CD8-positive, alpha-beta memory T cell (primary cell): ENCODE results near the gene UBE2G1. TPM values are rescaled to one million over a fixed set of nuclear protein-coding genes. Genes with fewer than 3 reads are reported as not detected.
"Not testable (repeated sequence)": the region's sequence is repeated elsewhere in the genome, so short reads cannot be mapped to it uniquely, and the experiment has no call there.

Experiments
- CTCF ChIA-PET: fragments of 350-600 bp; sonication (Branson Sonifier 250); formaldehyde crosslinking; loops from one replicate; lab custom pipeline; 2021; ENCODE audit warnings: antibody characterized with exemption; lab: Charles Lee
- POLR2A ChIA-PET: fragments of 350-600 bp; sonication (Branson Sonifier 250); formaldehyde crosslinking; loops from one replicate; lab custom pipeline; 2021; ENCODE audit warnings: antibody characterized with exemption; lab: Charles Lee
- DNase-seq, 5 donors: peaks; one replicate each; pipeline versions ENCODE4 v3.0.0 to v3.0.0-alpha.2; 2020 to 2022; ENCODE audit warnings: mixed read lengths in 1 of 5
- H3K27ac ChIP-seq: one replicate; pipeline ENCODE4 v1.7.0; 2013; ENCODE audit warnings: low read depth, mild to moderate bottlenecking, low read length, moderate library complexity
- H3K27me3 ChIP-seq: 2 replicates; pipeline ENCODE4 v1.7.0; 2013; ENCODE audit warnings: low read length, mild to moderate bottlenecking; ENCODE audit not compliant: insufficient read depth, poor library complexity, severe bottlenecking
- H3K36me3 ChIP-seq: 2 replicates; pipeline ENCODE4 v1.7.0; 2013; ENCODE audit warnings: mild to moderate bottlenecking, low read length, moderate library complexity; ENCODE audit not compliant: insufficient read depth
- H3K4me1 ChIP-seq: 2 replicates; pipeline ENCODE4 v1.7.0; 2013; ENCODE audit warnings: mild to moderate bottlenecking, low read length, moderate library complexity; ENCODE audit not compliant: insufficient read depth
- H3K4me3 ChIP-seq: 2 replicates; pipeline ENCODE4 v1.7.0; 2013; ENCODE audit warnings: mild to moderate bottlenecking, low read length
- H3K9me3 ChIP-seq: 2 replicates; pipeline ENCODE4 v1.7.0; 2013; ENCODE audit warnings: mild to moderate bottlenecking, low read length
- H3K27ac Mint-ChIP-seq, 8 donors: one replicate each; pipeline ENCODE4 v1.8.0; 2020 to 2021; ENCODE audit warnings: mixed read lengths in 8 of 8, mild to moderate bottlenecking in 6 of 8, inconsistent platforms in 3 of 8, moderate library complexity in 3 of 8
- H3K27me3 Mint-ChIP-seq, 2 donors: one replicate each; pipeline ENCODE4 v1.8.0; 2020 to 2021; ENCODE audit warnings: mixed read lengths in 2 of 2, mild to moderate bottlenecking in 1 of 2, moderate library complexity in 1 of 2
- H3K36me3 Mint-ChIP-seq, 3 donors: one replicate each; pipeline ENCODE4 v1.8.0; 2020 to 2021; ENCODE audit warnings: mixed read lengths in 3 of 3, inconsistent platforms in 1 of 3, mild to moderate bottlenecking in 1 of 3
- H3K4me1 Mint-ChIP-seq, 3 donors: one replicate each; pipeline ENCODE4 v1.8.0; 2020 to 2021; ENCODE audit warnings: mixed read lengths in 3 of 3, inconsistent platforms in 1 of 3, mild to moderate bottlenecking in 1 of 3
- H3K4me3 Mint-ChIP-seq, 7 donors: one replicate each; pipeline ENCODE4 v1.8.0; 2020 to 2021; ENCODE audit warnings: mixed read lengths in 7 of 7, mild to moderate bottlenecking in 6 of 7, moderate library complexity in 4 of 7, inconsistent platforms in 2 of 7
- H3K9me3 Mint-ChIP-seq, 5 donors: one replicate each; pipeline ENCODE4 v1.8.0; 2020 to 2022; ENCODE audit warnings: mixed read lengths in 5 of 5, mild to moderate bottlenecking in 3 of 5, moderate library complexity in 2 of 5, inconsistent platforms in 1 of 5
- polyA plus RNA-seq: library from polyadenylated mRNA; unstranded; fragments of 300-500 nt; fragmentation: Illumina TruSeq; gene quantifications from one replicate; pipeline ENCODE4 v1.2.3, GENCODE V29; 2021
- total RNA-seq, 2 experiments: library from RNA; stranded (reverse); gene quantifications; one replicate each; pipeline ENCODE4 v1.2.3, GENCODE V29; 2021

UBE2G1 gene
- total and polyA plus RNA-seq, 3 experiments from 2014 or later, result 54.9 to 68.0 (median 66.6) TPM

GRCh38 chr17:4386406-4386805, 19.9 kb upstream of the UBE2G1 start:
- H3K27ac Mint-ChIP-seq, result no peak overlapping the region
- ChIA-PET POLR2A (no interaction called here), CTCF (no interaction called here)
- Histone ChIP-seq H3K27ac (no peak overlapping the region), H3K4me3 (no peak overlapping the region), H3K4me1 (no peaks in the 10 kb centered on the region), H3K9me3 (no peaks in the 10 kb centered on the region), H3K27me3 (no peaks in the 10 kb centered on the region), H3K36me3 (no peaks in the 10 kb centered on the region)
- no peak for DNase-seq
- H3K4me1 Mint-ChIP-seq, result no peaks in the 10 kb centered on the region
- H3K9me3 Mint-ChIP-seq, result no peaks in the 10 kb centered on the region
- no peaks in the 10 kb centered on the region for H3K27me3 Mint-ChIP-seq
- no peak overlapping the region for H3K4me3 Mint-ChIP-seq
- no peaks in the 10 kb centered on the region for H3K36me3 Mint-ChIP-seq

- H3K9me3 ChIP-seq, result no peaks in the 10 kb centered on the region
- Mint-ChIP-seq H3K9me3 (no peaks in the 10 kb centered on the region), H3K4me3 (peak overlapping the region in 1 of 7 donors; percentile 18), H3K27me3 (peaks cover 0 to 4% of the 10 kb centered on the region in 2 donors), H3K36me3 (no peaks in the 10 kb centered on the region), H3K27ac (no peak overlapping the region), H3K4me1 (peaks cover 0 to 10% (median 2%) of the 10 kb centered on the region in 3 donors)
- H3K36me3 ChIP-seq, result no peaks in the 10 kb centered on the region
- POLR2A ChIA-PET, result interaction anchor here (1.0 kb wide), 1 partner anchor 16 kb away, joined by 3 read pairs; no protein-coding TSS in a partner anchor
- no peak for DNase-seq
- H3K27me3 ChIP-seq, result no peaks in the 10 kb centered on the region
- H3K4me3 ChIP-seq, result no peak overlapping the region
- H3K27ac ChIP-seq, result no peak overlapping the region
- CTCF ChIA-PET, result no interaction called here
- no peaks in the 10 kb centered on the region for H3K4me1 ChIP-seq
These were observed 15.5 kb upstream of the UBE2G1 start for GRCh38 chr17:4381690-4382671.

GRCh38 chr17:4378626-4379025, 12.2 kb upstream of the UBE2G1 start:
- Histone ChIP-seq H3K4me3 (no peak overlapping the region), H3K27ac (no peak overlapping the region), H3K27me3 (no peaks in the 10 kb centered on the region), H3K9me3 (no peaks in the 10 kb centered on the region), H3K36me3 (no peaks in the 10 kb centered on the region), H3K4me1 (peaks cover 9% of the 10 kb centered on the region)
- H3K27me3 Mint-ChIP-seq, result peaks cover 0 to 5% of the 10 kb centered on the region in 2 donors
- no peak overlapping the region for H3K27ac Mint-ChIP-seq
- no peak overlapping the region for H3K4me3 Mint-ChIP-seq
- no peaks in the 10 kb centered on the region for H3K9me3 Mint-ChIP-seq
- POLR2A ChIA-PET, result no interaction called here
- no peak for DNase-seq
- peaks cover 13 to 25% (median 14%) of the 10 kb centered on the region in 3 donors for H3K4me1 Mint-ChIP-seq
- CTCF ChIA-PET, result no interaction called here
- no peaks in the 10 kb centered on the region for H3K36me3 Mint-ChIP-seq

DNA sequence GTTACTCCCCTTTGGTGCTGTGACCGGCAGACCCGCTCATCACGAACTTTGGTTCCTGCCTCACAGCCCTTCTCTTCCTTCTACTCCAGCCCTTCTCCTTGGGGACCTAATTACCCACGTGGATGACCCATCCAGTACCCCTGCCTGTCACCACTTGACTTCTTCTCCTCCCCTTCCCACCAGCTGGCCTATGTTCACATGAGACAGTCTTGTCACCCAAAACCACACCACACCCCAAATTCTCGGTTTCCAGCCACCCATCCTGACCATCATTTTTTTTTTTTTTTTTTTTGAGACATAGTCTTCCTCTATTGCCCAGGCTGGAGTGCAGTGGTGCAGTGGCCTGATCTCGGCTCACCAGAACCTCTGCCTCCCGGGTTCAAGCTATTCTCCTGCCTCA, 10.8 kb upstream of the UBE2G1 start:
- H3K4me3 ChIP-seq, H3K36me3 ChIP-seq, H3K36me3 Mint-ChIP-seq, H3K9me3 Mint-ChIP-seq, H3K4me3 Mint-ChIP-seq, CTCF ChIA-PET, H3K27ac ChIP-seq, H3K27me3 Mint-ChIP-seq, H3K4me1 ChIP-seq, H3K27me3 ChIP-seq, POLR2A ChIA-PET, H3K9me3 ChIP-seq, DNase-seq: not testable (repeated sequence)
- Mint-ChIP-seq H3K4me1 (peaks cover 16 to 28% (median 18%) of the 10 kb centered on the region in 3 donors), H3K27ac (peak overlapping the region in 2 of 8 donors; percentile 73 to 85)

DNA sequence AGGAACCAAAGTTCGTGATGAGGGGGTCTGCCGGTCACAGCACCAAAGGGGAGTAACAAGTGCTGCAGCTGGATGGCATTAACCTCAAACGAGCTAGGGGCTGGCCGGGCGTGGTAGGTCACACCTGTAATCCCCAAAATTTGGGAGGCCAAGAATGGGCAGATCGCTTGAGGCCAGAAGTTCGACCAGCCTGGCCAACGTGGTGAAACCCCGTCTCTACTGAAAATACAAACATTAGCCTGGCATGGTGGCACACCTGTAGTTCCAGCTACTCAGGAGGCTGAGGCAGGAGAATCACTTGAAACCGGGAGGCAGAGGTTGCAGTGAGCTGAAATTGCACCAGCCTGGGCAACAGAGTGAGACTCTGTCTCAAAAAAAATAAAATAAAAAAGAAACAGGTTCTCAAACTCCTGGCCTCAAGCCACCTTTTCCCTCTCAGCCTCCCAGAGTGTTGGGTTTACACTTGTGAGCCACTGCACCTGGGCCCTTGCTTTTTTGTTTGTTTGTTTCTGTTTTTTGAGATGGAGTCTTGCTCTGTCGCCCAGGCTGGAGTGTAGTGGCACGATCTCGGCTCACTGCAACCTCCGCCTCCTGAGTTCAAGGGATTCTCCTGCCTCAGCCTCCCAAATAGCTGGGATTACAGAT, 9.4 kb upstream of the UBE2G1 start:
- H3K36me3 ChIP-seq, H3K4me3 ChIP-seq, H3K9me3 Mint-ChIP-seq, H3K4me1 ChIP-seq, H3K27me3 ChIP-seq, H3K27ac ChIP-seq, DNase-seq, H3K36me3 Mint-ChIP-seq, H3K27me3 Mint-ChIP-seq, H3K9me3 ChIP-seq, CTCF ChIA-PET: not testable (repeated sequence)
- Mint-ChIP-seq H3K4me3 (peak overlapping the region in 3 of 7 donors; percentile 18 to 55 (median 52)), H3K4me1 (peaks cover 16 to 28% (median 18%) of the 10 kb centered on the region in 3 donors), H3K27ac (peak overlapping the region in 3 of 8 donors; percentile 60 to 87 (median 70))
- POLR2A ChIA-PET, result interaction anchor here (0.9 kb wide), 1 partner anchor 10 kb away, joined by 3 read pairs; no protein-coding TSS in a partner anchor

GRCh38 chr17:4375039-4375748, 8.7 kb upstream of the UBE2G1 start:
- Histone ChIP-seq H3K27me3 (no peaks in the 10 kb centered on the region), H3K27ac (no peak overlapping the region), H3K4me1 (peaks cover 9% of the 10 kb centered on the region), H3K9me3 (no peaks in the 10 kb centered on the region), H3K36me3 (no peaks in the 10 kb centered on the region), H3K4me3 (no peak overlapping the region)
- ChIA-PET POLR2A (interaction anchor here (0.9 kb wide), 1 partner anchor 9 kb away, joined by 3 read pairs; no protein-coding TSS in a partner anchor), CTCF (no interaction called here)
- Mint-ChIP-seq H3K27ac (peak overlapping the region; percentile 31 to 89 (median 74)), H3K9me3 (no peaks in the 10 kb centered on the region), H3K27me3 (peaks cover 0 to 5% of the 10 kb centered on the region in 2 donors), H3K36me3 (no peaks in the 10 kb centered on the region), H3K4me1 (peaks cover 16 to 32% (median 22%) of the 10 kb centered on the region in 3 donors), H3K4me3 (peak overlapping the region; percentile 17 to 62 (median 55))
- DNase-seq, result peak in 1 of 5 donors; percentile 38

DNA sequence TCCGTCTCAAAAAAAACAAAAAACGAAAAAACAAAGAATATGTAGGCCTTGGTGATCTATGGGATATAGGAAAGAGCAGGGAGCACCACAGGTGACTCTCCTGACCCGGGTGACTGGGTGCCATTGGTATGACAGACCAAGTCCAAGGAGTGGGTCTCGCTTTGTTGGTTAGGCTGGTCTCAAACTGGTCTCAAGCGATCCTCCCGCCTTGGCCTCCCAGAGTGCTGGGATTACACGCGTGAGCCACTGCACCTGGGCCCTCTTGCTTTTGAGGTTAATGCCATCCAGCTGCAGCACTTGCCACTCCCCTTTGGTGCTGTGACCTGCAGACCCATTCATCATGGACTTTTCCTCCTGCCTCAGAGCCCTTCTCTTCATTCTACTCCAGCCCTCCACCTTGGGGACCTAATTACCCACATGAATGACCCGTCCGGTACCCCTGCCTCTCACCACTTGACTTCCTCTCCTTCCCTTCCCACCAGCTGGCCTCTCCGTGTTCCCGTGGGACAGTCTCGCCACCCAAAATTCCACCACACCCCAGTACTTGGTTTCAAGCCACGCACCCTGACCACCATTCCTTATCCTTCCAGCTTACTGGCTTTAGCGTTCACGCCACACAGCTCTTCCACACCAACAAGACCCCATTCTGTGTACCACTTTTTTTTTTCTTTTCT, 3.2 kb upstream of the UBE2G1 start:
- H3K36me3 Mint-ChIP-seq, result peaks cover 0 to 5% (median 2%) of the 10 kb centered on the region in 3 donors
- no peak overlapping the region for H3K4me3 ChIP-seq
- H3K27ac Mint-ChIP-seq, result peak overlapping the region in 1 of 8 donors; percentile 63
- peaks cover 0 to 2% of the 10 kb centered on the region in 2 donors for H3K27me3 Mint-ChIP-seq
- peaks cover 10% of the 10 kb centered on the region for H3K4me1 ChIP-seq
- DNase-seq, result no peak
- CTCF ChIA-PET, result no interaction called here
- H3K27me3 ChIP-seq, result no peaks in the 10 kb centered on the region
- H3K9me3 Mint-ChIP-seq, result no peaks in the 10 kb centered on the region
- peak overlapping the region in 1 of 7 donors; percentile 63 for H3K4me3 Mint-ChIP-seq
- no peaks in the 10 kb centered on the region for H3K36me3 ChIP-seq
- no peaks in the 10 kb centered on the region for H3K9me3 ChIP-seq
- H3K4me1 Mint-ChIP-seq, result peaks cover 13 to 24% (median 23%) of the 10 kb centered on the region in 3 donors
- POLR2A ChIA-PET, result interaction anchor here (1.0 kb wide), 1 partner anchor 111 kb away, joined by 7 read pairs; no protein-coding TSS in a partner anchor
- no peak overlapping the region for H3K27ac ChIP-seq
